Loucy (cell line): ENCODE results near the gene TAF3.

Source experiments
- H2AFZ ChIP-seq: fragments of 200-600 bp; sonication (generic); 2 replicates; pipeline ENCODE4 v1.6.0; 2016; ENCODE audit warnings: antibody characterized with exemption, mild to moderate bottlenecking, low read length, moderate library complexity
- H3F3A ChIP-seq: fragments of 200-600 bp; 2 replicates; pipeline ENCODE4 v1.6.0; 2016; ENCODE audit warnings: antibody characterized with exemption, low read depth, mild to moderate bottlenecking
- H3K27me3 ChIP-seq: fragments of 200-600 bp; sonication (generic); 2 replicates; pipeline ENCODE4 v1.6.1; 2014; ENCODE audit warnings: low read length, mild to moderate bottlenecking; ENCODE audit not compliant: insufficient read depth, poor library complexity, severe bottlenecking
- H3K36me3 ChIP-seq: fragments of 200-600 bp; sonication (generic); 2 replicates; pipeline ENCODE4 v1.6.1; 2016; ENCODE audit warnings: low read length; ENCODE audit not compliant: insufficient read depth
- H3K4me1 ChIP-seq: fragments of 200-600 bp; sonication (generic); 2 replicates; pipeline ENCODE4 v1.5.1; 2014; ENCODE audit warnings: low read length, mild to moderate bottlenecking; ENCODE audit not compliant: insufficient read depth, poor library complexity, severe bottlenecking
- H3K4me2 ChIP-seq: fragments of 200-600 bp; sonication (generic); 2 replicates; pipeline ENCODE4 v1.6.0; 2014; ENCODE audit warnings: antibody characterized with exemption, low read length, low read depth, mild to moderate bottlenecking; ENCODE audit not compliant: poor library complexity, severe bottlenecking
- H3K4me3 ChIP-seq: fragments of 200-600 bp; sonication (generic); 2 replicates; pipeline ENCODE4 v1.5.1; 2014; ENCODE audit warnings: low read length, mild to moderate bottlenecking, mixed read lengths; ENCODE audit not compliant: poor library complexity, severe bottlenecking
- H3K79me2 ChIP-seq: fragments of 200-600 bp; sonication (generic); 2 replicates; pipeline ENCODE4 v1.6.1; 2014; ENCODE audit warnings: low read length; ENCODE audit not compliant: insufficient read depth
- H3K9ac ChIP-seq: fragments of 200-600 bp; sonication (generic); 2 replicates; pipeline ENCODE4 v1.6.0; 2014; ENCODE audit warnings: mild to moderate bottlenecking, low read depth, low read length, moderate library complexity; ENCODE audit not compliant: poor library complexity, severe bottlenecking
- H3K9me2 ChIP-seq: fragments of 200-600 bp; sonication (generic); replicated peaks from 2 replicates; pipeline ENCODE4 v1.6.1; 2016; ENCODE audit warnings: low read depth, low read length, mixed read lengths
- H3K9me3 ChIP-seq: fragments of 200-600 bp; sonication (generic); 2 replicates; pipeline ENCODE4 v1.6.1; 2014; ENCODE audit warnings: mild to moderate bottlenecking, antibody characterized with exemption, low read length, low read depth; ENCODE audit not compliant: insufficient read depth
- H4K20me1 ChIP-seq: fragments of 200-600 bp; sonication (generic); 2 replicates; pipeline ENCODE4 v1.6.0; 2014; ENCODE audit warnings: antibody characterized with exemption, low read length, mild to moderate bottlenecking; ENCODE audit not compliant: insufficient read depth, poor library complexity, severe bottlenecking
- EZH2phosphoT487 ChIP-seq: fragments of 200-600 bp; IDR thresholded peaks from 2 replicates; pipeline ENCODE4 v1.6.1; 2018; ENCODE audit warnings: antibody characterized with exemption, mild to moderate bottlenecking, moderate library complexity, borderline replicate concordance
- TF ChIP-seq, protein P1 (sequence below): fragments of 200-600 bp; sonication (generic); conservative IDR thresholded peaks from 2 replicates; pipeline ENCODE4 v1.5.1; 2014; ENCODE audit warnings: mild to moderate bottlenecking, antibody characterized with exemption, low read length

Gene TAF3

DNA sequence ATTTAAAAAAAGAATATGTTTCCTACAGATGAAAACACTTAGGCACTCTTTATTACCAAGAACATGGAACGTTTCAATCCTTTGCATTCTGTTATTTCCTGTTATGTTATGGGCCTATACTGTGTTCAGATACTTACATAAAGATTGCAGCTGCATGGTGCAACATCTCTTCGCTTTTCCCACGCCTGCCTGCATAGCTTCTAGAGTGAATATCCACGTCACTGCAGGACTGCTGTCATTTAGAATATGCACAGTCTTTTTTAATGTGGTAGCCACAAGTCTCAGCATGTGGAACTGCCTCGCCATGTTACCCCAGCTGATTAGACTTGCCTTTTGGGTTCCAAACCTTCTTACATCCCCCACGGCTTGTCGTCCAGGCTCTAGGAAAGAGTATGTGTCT, 166.6 kb downstream of the TAF3 start:
- H3K4me1 ChIP-seq: no peaks in the 10 kb centered on the region
- no peaks in the 10 kb centered on the region for H3K9me2 ChIP-seq
- H3K9ac ChIP-seq: no peak overlapping the region
- H3K4me3 ChIP-seq: no peak overlapping the region
- H2AFZ ChIP-seq: no peak overlapping the region
- no peaks in the 10 kb centered on the region for H3K27me3 ChIP-seq
- H3K9me3 ChIP-seq: no peaks in the 10 kb centered on the region
- TF ChIP-seq, protein P1, sequence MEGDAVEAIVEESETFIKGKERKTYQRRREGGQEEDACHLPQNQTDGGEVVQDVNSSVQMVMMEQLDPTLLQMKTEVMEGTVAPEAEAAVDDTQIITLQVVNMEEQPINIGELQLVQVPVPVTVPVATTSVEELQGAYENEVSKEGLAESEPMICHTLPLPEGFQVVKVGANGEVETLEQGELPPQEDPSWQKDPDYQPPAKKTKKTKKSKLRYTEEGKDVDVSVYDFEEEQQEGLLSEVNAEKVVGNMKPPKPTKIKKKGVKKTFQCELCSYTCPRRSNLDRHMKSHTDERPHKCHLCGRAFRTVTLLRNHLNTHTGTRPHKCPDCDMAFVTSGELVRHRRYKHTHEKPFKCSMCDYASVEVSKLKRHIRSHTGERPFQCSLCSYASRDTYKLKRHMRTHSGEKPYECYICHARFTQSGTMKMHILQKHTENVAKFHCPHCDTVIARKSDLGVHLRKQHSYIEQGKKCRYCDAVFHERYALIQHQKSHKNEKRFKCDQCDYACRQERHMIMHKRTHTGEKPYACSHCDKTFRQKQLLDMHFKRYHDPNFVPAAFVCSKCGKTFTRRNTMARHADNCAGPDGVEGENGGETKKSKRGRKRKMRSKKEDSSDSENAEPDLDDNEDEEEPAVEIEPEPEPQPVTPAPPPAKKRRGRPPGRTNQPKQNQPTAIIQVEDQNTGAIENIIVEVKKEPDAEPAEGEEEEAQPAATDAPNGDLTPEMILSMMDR: no peak
- TF ChIP-seq EZH2phosphoT487: no peak
- H3K79me2 ChIP-seq: no peaks in the 10 kb centered on the region
- H3K4me2 ChIP-seq: no peak overlapping the region
- H4K20me1 ChIP-seq: no peaks in the 10 kb centered on the region
- H3K36me3 ChIP-seq: no peaks in the 10 kb centered on the region; the same call in 1 of the 2 replicates
- H3F3A ChIP-seq: no peaks in the 10 kb centered on the region

GRCh38 chr10:7986851-7987250, 168.5 kb downstream of the TAF3 start:
- H4K20me1 ChIP-seq: no peaks in the 10 kb centered on the region
- H3K9ac ChIP-seq: no peak overlapping the region
- no peaks in the 10 kb centered on the region for H3K79me2 ChIP-seq
- no peaks in the 10 kb centered on the region for H3K9me3 ChIP-seq
- TF ChIP-seq EZH2phosphoT487: no peak
- TF ChIP-seq, protein P1: no peak
- H3K4me1 ChIP-seq: no peaks in the 10 kb centered on the region
- no peak overlapping the region for H3K4me3 ChIP-seq
- no peaks in the 10 kb centered on the region for H3F3A ChIP-seq
- H3K27me3 ChIP-seq: no peaks in the 10 kb centered on the region
- H3K4me2 ChIP-seq: no peak overlapping the region
- H3K9me2 ChIP-seq: no peaks in the 10 kb centered on the region
- H3K36me3 ChIP-seq: no peaks in the 10 kb centered on the region; the same call in 1 of the 2 replicates
- H2AFZ ChIP-seq: no peak overlapping the region

DNA sequence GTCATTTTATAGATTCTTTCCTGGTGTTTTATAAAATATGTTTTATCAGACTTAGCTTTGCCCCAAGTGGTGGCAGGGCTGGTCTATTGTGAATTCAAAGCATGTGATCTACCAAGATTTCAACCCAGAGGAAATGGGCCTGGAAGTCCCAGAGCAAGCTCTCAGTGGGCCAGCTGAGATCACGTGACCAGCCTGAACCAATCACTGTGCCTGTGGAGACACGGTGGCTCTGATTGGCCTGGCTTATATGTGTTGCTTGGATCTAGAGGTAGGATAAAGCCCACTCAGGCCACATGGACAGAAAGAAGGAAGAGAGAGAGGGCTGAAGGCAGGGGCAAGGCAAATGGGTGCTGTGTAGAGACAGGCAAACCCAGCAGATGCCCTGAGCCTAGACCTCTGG, 170.7 kb downstream of the TAF3 start:
- Histone ChIP-seq H3K79me2 (no peaks in the 10 kb centered on the region), H3K9ac (no peak overlapping the region), H3K4me2 (no peak overlapping the region), H2AFZ (no peak overlapping the region), H3K36me3 (no peaks in the 10 kb centered on the region), H3K9me3 (no peaks in the 10 kb centered on the region), H3K27me3 (no peaks in the 10 kb centered on the region), H3K4me3 (no peak overlapping the region), H4K20me1 (no peaks in the 10 kb centered on the region), H3F3A (no peaks in the 10 kb centered on the region), H3K9me2 (no peaks in the 10 kb centered on the region), H3K4me1 (no peaks in the 10 kb centered on the region)
- TF ChIP-seq, protein P1: no peak
- no peak for TF ChIP-seq EZH2phosphoT487
